ENCODE measurements around the gene VPS45. TPM values are rescaled to one million over a fixed set of nuclear protein-coding genes. Genes with fewer than 3 reads are reported as not detected.

The VPS45 gene
- total RNA-seq, 4 donors from 2014 or later = 32.6 to 41.2 (median 37.1) TPM

DNA sequence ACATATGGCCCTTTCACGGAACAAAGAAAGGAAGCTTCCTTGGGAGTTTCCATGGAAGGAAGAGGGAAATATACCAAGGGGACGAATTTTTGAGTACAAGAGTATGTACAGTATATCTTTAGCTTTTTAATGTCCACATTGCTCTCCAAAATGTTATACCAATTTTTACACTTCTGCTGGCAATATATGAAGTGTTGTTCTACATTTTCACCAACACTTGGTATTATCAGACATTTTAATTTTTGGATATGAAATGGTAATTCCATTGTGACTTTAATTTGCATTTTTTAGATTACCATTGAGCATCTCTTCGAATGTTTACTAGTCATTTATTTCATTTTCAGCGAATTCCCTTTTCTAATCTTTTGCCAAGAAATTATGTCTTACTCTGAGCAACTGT, 5.5 kb upstream of the VPS45 start:
- TF ChIP-seq, protein P1, sequence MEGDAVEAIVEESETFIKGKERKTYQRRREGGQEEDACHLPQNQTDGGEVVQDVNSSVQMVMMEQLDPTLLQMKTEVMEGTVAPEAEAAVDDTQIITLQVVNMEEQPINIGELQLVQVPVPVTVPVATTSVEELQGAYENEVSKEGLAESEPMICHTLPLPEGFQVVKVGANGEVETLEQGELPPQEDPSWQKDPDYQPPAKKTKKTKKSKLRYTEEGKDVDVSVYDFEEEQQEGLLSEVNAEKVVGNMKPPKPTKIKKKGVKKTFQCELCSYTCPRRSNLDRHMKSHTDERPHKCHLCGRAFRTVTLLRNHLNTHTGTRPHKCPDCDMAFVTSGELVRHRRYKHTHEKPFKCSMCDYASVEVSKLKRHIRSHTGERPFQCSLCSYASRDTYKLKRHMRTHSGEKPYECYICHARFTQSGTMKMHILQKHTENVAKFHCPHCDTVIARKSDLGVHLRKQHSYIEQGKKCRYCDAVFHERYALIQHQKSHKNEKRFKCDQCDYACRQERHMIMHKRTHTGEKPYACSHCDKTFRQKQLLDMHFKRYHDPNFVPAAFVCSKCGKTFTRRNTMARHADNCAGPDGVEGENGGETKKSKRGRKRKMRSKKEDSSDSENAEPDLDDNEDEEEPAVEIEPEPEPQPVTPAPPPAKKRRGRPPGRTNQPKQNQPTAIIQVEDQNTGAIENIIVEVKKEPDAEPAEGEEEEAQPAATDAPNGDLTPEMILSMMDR (IDR thresholded peaks at IDR 0.05) = no peak
- TF ChIP-seq POLR2A (IDR thresholded peaks at IDR 0.05) (no peak), EP300 (IDR thresholded peaks at IDR 0.05) (no peak)
- H3K9me3 ChIP-seq = no peaks in the 10 kb centered on the region
- no peaks in the 10 kb centered on the region for H3K36me3 ChIP-seq
- peaks cover 0 to 29% (median 9%) of the 10 kb centered on the region in 4 donors for H3K4me1 ChIP-seq
- no peak for DNase-seq (ENCODE audit: low spot score in 2 of 2)
- 75 to 83% methylated on average over 4 of the region's 4 CpGs for WGBS, 2 donors
- no peaks in the 10 kb centered on the region for H3K27me3 ChIP-seq
- H3K4me3 ChIP-seq = no peak overlapping the region
- peak overlapping the region in 2 of 4 donors; percentile 37 to 63 for H3K27ac ChIP-seq

DNA sequence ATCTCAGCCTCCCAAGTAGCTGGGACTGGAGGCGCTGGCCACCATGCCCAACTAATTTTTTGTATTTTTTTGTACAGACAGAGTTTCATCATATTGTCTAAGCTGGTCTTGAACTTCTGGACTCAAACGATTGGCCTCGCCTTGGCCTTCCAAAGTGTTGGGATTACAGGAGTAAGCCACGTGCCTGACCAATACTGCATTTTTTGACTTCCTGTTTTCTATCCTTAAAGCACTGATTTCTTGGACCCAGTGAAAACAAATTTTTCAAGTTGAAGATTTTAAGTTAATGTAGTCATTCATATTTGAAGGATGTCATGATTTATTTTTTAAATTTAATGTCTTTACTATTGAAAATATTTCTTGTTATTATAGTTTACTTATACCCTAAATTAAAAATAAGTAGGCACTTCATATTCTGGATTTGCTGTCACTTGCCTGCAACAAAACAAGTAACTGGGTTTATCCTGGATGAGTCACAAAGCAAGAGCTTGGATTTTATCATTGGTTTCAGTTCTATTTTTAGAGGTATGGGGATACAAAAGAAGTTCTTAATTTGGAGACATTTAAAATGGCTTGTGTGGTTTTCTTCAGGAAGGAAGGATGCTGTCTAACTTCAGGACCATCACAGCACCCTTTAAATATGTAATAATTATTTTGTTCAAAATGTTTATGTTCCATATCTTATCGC, 2.2 kb upstream of the VPS45 start:
- 78 to 87% methylated on average over 5 of the region's 5 CpGs for WGBS, 2 donors
- TF ChIP-seq POLR2A (IDR thresholded peaks at IDR 0.05) (no peak), EP300 (IDR thresholded peaks at IDR 0.05) (no peak)
- TF ChIP-seq, protein P1 (IDR thresholded peaks at IDR 0.05) = no peak

DNA sequence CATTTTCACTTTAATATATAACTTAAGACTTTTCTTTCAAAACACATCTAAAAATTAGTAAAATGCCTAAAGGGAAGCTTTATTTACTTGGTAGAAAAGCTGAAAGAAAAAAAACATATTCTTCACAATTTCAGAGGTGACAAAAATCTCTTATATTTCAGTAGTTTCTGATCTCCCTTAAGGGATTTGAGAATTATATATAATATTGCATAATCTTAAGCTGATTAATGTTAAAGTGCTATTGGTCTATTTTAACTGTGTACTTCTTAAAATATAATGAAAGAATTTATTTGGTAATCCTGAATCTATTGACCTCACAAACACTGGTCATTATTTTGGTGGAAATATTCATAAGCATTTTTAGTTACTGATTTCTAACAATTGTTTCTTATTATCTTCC, 1.2 kb upstream of the VPS45 start:
- Histone ChIP-seq H3K9me3 (no peaks in the 10 kb centered on the region), H3K27me3 (no peaks in the 10 kb centered on the region), H3K4me1 (peaks cover 0 to 41% (median 14%) of the 10 kb centered on the region in 4 donors), H3K4me3 (peak overlapping the region in 3 of 4 donors; percentile 57 to 69 (median 63)), H3K36me3 (peaks cover 0 to 11% (median 0%) of the 10 kb centered on the region in 3 donors), H3K27ac (peak overlapping the region; percentile 81 to 94 (median 92))
- TF ChIP-seq EP300 (IDR thresholded peaks at IDR 0.05) (no peak), POLR2A (IDR thresholded peaks at IDR 0.05) (no peak)
- TF ChIP-seq, protein P1 (IDR thresholded peaks at IDR 0.05) = no peak
- DNase-seq (ENCODE audit: low spot score in 2 of 2) = no peak

More for the DNA sequence above, 2.2 kb upstream of the VPS45 start:
- H3K27me3 ChIP-seq = no peaks in the 10 kb centered on the region
- H3K27ac ChIP-seq = peak overlapping the region in 1 of 4 donors; percentile 92
- peaks cover 0 to 8% (median 0%) of the 10 kb centered on the region in 3 donors for H3K36me3 ChIP-seq
- H3K4me3 ChIP-seq = no peak overlapping the region
- peaks cover 0 to 42% (median 14%) of the 10 kb centered on the region in 4 donors for H3K4me1 ChIP-seq
- H3K9me3 ChIP-seq = no peaks in the 10 kb centered on the region
- DNase-seq (ENCODE audit: low spot score in 2 of 2) = no peak

DNA sequence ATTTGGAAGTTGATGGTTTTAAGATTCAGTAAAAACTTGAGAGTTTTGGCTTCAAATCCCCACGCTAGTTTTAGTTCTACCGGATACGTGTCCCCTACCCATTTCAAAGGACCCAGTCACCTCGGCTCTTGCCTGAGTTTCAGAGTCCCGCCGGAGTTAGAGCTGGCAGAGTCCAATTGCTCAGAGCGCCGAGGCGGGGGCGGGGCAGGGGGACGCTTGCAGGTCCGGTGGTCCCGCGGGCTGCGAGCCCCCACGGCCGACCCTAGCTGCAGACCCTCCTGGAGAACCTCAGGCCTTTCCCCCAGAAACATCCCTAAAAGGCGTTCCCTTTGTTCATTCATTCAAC, 765 bp upstream of the VPS45 start:
- no peak for DNase-seq (ENCODE audit: low spot score in 2 of 2)
- H3K4me1 ChIP-seq = peaks cover 0 to 36% (median 13%) of the 10 kb centered on the region in 4 donors
- H3K9me3 ChIP-seq = no peaks in the 10 kb centered on the region
- H3K27ac ChIP-seq = peak overlapping the region; percentile 81 to 94 (median 92)
- peaks cover 0 to 15% (median 0%) of the 10 kb centered on the region in 3 donors for H3K36me3 ChIP-seq
- WGBS, 2 donors = 0% methylated on average over 18 of the region's 18 CpGs
- TF ChIP-seq, protein P1 (IDR thresholded peaks at IDR 0.05) = no peak
- no peak for TF ChIP-seq POLR2A (IDR thresholded peaks at IDR 0.05)
- TF ChIP-seq EP300 (IDR thresholded peaks at IDR 0.05) = no peak
- H3K4me3 ChIP-seq = peak overlapping the region; percentile 57 to 82 (median 66)
- H3K27me3 ChIP-seq = no peaks in the 10 kb centered on the region

DNA sequence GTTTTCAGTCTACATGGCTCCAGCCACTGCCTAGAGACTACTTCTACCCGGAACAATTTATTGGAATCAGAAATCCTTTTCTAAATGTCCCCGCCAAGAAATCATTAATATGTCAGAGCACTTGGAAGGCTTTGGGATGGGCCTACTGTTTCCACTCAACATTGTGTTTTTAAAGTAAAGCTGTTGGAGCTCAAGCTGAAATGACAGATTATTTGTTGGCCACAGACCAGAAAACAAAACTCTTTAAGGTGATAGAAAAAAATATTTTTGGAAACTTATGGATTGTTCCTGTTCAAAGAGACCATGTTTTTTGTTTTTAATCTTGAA, 496 bp downstream of the VPS45 start:
- Histone ChIP-seq H3K27ac (peak overlapping the region; percentile 81 to 94 (median 92)), H3K9me3 (no peaks in the 10 kb centered on the region), H3K4me3 (peak overlapping the region; percentile 57 to 82 (median 66)), H3K36me3 (peaks cover 0 to 26% (median 0%) of the 10 kb centered on the region in 3 donors), H3K27me3 (no peaks in the 10 kb centered on the region), H3K4me1 (peaks cover 0 to 33% (median 12%) of the 10 kb centered on the region in 4 donors)
- whole genome bisulfite sequencing, 2 donors = 3 to 8% methylated on average over 2 of the region's 2 CpGs
- TF ChIP-seq EP300 (IDR thresholded peaks at IDR 0.05) = no peak
- no peak for DNase-seq (ENCODE audit: low spot score in 2 of 2)

Data from tibial nerve (tissue), 4 donors.